ENCODE results near the gene FMN1.

Gene FMN1

DNA sequence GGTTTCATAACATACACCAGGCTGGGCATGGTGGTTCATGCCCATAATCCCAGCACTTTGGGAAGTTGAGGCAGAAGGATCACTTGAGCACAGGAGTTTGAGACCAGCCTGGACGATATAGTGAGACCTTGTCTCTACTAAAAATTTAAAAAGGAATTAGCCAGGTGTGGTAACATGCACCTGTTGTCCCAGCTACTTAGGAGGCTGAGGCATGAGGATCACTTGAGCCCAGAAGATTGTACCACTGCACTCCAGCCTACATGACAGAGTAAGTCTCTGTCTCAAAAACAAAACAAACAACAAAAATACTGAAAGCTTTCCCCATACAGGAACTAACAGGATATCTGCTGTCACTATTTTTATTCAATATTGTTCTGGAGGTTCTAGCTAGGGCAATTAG, 455.8 kb downstream of the FMN1 start:
- DNase-seq = peak; percentile 45

DNA sequence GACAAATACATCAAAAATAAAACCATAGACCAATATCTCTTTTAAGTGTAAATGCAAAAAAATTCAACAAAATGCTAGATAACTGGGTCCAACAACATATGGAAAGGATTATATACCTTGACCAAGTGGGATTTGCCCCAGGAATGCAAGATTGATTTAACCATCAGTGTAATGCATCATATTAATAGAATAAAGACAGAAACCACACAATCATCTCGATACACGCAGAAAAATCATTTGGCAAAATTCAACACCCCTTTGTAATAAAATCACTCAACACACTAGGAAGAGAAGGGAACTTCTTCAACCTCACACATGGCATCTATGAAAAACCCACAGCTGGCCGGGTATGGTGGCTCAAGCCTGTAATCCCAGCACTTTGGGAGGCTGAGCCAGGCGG, 457.2 kb downstream of the FMN1 start:
- DNase-seq = peak; percentile 59

DNA sequence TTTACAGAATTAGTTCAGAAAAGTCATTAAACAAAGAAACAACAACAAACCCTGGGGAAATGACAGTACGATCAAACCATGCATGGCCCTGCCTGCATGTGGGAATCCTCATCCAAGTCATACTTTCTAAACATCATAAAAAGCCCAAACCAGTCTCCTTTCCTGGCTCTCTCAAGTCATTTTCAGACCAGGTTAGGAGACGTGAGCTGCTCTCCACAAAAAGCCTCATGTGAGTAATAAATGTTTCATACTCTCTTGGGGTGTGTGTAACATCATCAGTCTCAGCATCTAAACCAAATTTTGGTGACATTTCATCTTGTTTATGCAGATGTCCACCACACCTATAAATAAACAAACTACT, 457.8 kb downstream of the FMN1 start:
- peak; percentile 54 for DNase-seq

DNA sequence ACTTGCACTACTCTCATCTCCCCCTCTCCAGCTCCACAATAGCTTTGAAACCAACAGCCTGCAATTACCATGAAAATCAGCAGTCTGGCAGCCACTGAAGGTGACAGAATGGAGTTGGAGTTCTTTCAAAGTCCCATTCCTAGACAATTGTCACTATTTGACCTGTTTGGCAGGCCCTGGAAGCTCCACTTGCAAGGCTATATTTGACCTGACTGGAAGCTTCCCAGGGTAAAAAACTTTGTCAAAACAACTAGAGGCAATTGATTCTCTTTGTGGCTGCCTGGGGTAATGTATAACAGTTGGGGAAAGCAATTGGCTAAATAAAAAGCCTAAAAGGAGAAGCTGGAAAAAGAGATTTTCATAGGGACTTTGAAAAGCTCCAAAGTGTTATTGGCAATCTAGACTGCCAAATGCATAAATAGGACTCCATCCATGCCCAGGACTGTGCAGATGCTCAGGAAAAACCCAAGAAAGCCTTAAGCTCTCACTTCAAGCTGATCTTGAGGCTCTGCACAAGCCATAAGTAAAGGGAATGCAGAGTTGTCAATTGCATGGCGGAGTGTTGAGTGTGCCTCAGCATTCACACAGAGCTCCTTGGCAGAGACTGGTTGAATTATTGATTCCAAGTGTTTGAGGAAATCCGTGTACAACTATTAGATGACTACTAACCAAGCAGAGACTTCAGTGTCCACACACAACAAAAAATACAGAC, 458.4 kb downstream of the FMN1 start:
- peak; percentile 33 for DNase-seq

DNA sequence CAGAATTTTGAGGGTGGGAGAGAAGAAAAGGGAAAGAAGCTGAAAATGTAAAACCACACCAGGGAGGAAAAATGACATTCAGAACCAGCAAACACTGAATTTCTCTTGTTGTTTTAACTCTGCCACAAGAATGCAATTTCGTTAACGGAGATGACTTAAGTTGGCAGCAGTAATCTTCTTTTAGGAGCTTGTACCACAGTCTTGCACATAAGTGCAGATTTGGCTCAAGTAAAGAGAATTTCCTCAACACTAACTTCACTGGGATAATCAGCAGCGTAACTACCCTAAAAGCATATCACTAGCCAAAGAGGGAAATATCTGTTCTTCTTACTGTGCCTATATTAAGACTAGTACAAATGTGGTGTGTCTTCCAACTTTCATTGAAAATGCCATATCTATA, 461.2 kb downstream of the FMN1 start:
- no peak for DNase-seq

DNA sequence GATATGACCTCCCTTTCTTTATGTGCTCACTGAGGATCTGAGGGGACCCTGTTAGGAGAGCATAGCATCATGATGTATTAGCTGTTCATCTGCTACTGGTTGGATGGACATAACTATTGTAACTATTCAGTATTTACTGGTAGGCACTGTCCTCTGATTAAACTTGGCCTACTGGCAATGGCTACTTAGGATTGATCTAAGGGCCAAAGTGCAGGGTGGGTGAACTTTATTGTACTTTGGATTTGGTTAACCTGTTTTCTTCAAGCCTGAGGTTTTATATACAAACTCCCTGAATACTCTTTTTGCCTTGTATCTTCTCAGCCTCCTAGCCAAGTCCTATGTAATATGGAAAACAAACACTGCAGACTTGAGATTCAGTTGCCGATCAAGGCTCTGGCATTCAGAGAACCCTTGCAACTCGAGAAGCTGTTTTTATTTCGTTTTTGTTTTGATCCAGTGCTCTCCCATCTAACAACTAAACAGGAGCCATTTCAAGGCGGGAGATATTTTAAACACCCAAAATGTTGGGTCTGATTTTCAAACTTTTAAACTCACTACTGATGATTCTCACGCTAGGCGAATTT, 461.8 kb downstream of the FMN1 start:
- no peak for DNase-seq

DNA sequence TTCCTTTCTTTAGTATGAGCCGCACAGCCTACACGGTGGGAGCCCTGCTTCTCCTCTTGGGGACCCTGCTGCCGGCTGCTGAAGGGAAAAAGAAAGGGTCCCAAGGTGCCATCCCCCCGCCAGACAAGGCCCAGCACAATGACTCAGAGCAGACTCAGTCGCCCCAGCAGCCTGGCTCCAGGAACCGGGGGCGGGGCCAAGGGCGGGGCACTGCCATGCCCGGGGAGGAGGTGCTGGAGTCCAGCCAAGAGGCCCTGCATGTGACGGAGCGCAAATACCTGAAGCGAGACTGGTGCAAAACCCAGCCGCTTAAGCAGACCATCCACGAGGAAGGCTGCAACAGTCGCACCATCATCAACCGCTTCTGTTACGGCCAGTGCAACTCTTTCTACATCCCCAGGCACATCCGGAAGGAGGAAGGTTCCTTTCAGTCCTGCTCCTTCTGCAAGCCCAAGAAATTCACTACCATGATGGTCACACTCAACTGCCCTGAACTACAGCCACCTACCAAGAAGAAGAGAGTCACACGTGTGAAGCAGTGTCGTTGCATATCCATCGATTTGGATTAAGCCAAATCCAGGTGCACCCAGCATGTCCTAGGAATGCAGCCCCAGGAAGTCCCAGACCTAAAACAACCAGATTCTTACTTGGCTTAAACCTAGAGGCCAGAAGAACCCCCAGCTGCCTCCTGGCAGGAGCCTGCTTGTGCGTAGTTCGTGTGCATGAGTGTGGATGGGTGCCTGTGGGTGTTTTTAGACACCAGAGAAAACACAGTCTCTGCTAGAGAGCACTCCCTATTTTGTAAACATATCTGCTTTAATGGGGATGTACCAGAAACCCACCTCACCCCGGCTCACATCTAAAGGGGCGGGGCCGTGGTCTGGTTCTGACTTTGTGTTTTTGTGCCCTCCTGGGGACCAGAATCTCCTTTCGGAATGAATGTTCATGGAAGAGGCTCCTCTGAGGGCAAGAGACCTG, 463.5 kb downstream of the FMN1 start:
- DNase-seq = peak; percentile 58

DNA sequence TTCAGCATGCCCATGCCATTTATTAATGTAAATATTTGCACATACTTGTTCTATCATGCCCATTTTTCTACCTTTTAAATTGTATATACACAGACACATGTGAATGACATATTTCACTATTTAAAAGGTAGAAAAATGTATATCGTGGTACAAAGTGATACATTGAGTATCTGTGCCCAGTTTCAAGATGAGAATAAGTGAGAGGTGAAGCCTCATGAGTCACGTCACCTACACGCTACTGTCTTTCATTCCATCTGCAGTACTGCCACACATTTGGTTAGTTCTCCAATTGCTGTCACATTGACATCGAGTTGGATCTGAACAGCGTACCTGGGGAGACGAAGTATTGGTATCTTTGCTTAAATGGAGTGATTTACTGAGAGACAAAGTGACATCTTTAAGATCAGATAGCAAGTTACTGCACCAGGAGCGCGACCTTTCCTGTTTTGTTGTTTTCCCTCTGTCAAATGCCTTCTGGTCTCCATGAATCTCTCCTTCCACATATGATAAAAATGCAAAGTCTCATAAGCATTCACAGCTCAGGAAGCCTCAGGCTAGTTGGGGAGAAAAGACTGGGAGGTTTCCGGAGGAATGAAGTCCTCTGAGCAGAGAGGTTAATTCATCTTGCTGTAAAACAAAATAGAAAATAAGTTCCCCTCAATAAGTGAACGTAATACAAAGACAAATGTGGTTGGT, 464.7 kb downstream of the FMN1 start:
- no peak for DNase-seq

DNA sequence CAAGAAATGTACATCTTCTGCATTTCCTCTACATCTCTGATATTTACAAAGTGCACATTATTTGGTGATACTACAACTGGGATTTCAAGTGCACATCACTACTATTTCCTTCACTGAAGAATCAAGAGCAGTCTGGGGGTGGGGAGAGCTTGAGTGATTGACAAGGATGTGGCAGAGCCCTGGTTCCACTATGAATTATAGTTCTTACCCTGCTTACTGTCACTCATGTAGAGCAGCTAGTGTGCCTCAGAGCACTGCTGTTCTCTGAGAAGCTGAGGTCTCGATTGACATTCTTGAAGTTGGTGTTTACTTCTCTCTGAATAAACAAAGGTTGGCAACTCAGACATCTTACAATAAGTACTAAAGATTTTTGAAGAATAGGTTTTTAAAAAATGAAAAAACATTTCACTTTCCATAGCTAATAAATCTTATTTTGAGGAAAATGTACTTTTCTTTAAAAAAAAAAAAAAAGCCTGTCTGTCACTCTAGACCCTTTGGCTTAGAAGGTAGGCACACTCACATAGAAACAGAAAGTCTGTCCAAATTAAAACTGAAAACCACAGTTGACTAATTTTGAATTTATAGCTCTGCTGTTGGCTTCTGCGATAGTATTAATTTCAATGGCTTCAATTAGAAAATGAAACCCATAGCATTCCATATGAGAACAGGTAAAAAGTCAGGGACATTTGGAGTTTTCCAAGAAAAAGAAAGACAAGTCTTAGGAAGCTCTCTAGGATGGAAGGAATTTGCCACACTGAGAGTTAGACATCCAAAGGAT, 471.2 kb downstream of the FMN1 start:
- no peak for DNase-seq

DNA sequence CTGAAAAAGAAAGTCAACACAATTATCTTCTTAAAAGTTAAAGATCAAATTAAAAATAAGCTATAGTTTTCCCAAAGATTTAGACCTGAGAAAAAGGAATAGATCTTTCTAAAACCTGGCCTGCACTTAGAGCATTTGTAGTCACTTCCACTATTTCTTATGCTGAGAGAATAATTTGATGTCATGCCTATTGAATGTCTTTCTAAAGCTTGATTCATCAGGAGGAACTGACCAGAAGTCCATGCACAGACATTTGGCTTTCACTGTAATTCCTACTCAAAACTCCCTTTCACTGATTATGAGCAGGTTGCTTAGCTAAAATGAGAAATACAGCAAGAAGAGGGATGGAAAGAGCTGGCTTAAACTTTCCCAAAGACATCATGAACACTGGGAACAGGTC, 472.4 kb downstream of the FMN1 start:
- no peak for DNase-seq

DNA sequence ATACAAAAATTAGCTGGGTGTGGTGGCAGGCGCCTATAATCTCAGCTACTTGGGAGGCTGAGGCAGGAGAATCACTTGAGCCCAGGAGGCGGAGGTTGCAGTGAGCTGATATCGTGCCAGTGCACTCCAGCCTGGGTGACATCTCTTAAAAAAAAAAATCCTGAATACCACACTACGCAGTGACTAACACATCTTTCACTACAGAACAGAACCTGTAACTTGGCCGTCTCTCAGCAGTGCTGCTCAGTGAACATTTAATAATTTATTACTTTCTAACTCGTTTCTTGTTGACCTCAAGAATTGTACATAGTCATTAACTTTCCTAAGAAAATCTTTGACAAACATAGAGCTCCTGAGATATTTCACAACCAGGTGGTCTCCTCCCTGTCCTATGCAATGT, 472.9 kb downstream of the FMN1 start:
- DNase-seq = no peak

DNA sequence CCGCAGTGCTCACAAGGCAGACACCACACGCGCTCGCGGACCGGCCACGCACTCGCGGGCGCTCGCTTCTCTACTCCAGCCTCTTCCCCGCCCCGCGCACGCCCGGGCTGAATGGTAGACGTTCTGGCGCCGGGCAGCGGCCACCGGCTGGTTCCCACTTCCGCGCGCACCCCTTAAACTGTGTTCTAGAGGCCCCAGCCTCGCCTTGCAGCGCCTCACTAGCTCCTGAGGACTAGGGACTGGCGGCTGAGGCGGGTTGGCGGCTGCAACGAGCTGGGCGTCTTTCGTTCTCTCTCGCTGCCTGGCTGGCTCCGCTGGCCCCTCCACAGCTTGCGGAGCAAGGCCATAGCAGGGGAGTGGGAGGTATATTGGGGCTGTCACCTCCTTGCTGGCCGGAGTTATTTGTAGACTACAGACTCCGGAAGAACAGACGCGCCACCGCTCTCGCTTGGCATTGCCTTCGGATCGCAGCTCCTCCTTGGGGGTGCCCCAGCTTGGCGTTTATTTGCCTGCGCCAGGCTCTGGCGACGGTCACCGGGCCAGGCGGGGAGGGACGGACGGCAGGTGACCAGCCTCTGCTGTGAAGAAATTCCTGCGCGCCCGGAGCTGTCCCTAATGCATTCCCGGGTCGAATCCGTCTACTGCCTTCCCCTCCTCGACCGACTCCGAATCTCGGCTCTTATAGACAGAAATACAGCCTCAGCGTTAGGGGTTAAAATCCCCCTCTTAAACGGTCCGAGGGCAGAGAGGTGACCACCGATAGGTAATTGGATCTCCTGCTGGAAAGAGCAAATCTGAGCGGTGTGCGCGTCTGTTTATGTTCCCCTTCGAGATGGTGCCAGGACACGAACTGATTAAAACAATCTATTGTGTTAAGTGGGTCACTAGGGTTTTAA, 475.4 kb downstream of the FMN1 start:
- DNase-seq = no peak

DNA sequence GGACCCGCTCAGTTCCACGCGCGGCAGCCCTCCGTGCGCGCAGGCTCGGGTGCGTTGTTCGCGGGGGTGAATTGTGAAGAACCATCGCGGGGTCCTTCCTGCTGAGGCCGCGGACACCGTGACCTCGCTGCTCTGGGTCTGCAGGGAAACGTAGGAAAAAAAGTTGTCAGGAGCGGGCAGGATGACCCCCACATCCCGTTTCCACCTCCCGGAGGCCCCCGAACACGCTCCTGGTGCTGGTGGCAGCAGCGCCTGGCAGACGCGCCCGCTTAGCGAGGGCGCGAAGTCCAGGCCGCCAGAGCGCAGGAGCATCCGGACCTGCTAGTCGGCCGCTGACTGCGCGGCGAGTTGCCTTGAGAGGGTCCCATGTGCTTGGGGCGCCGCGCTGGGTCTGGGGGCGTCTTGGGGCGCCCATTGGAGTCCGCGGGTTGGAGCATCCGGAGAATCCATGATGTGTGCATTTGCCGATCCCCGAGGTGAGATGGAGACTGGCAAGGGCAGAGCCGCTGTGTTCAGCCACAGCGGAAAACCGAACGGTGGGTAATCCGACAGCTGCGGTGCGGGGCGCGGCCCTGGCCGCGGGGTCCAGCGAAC, 476.2 kb downstream of the FMN1 start:
- DNase-seq = no peak

DNA sequence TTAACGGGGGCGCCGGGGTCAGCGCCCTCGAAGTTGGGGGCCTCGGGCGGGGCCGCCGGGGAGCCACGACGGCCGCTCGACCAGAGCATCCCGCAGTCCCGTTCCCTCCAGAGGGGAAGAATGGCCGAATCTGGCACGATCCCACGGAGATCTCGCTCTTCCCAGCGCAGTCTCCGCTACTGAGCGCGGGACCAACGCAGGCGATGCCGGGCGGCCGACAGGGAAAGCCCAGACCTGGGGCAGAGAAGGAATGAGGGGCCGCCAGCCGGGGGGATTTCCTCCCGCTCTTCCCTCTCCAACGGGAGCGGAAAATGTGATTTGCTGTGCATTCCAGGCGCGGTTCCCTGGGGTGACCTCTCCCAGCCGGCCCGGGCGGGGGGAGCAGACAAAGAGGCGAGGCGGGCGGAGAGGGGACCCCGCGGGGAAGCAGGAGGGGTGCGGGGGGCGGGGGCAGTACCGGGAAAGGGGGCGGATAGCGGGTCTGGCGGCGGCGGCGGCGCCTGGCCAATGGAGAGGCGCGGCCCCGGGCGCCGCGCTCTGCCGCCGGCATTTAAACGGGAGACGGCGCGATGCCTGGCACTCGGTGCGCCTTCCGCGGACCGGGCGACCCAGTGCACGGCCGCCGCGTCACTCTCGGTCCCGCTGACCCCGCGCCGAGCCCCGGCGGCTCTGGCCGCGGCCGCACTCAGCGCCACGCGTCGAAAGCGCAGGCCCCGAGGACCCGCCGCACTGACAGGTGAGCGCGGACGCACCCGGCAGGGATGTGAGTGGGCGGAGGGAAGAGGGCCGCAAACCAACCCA, 476.9 kb downstream of the FMN1 start, which contains the start of gene GREM1:
TSS of gene GREM1 (plus strand) at position 579 of the 801 bp plus-strand sequence. CDS start 12,687 bp downstream, outside the sequence.
- peak; percentile 87 for DNase-seq

DNA sequence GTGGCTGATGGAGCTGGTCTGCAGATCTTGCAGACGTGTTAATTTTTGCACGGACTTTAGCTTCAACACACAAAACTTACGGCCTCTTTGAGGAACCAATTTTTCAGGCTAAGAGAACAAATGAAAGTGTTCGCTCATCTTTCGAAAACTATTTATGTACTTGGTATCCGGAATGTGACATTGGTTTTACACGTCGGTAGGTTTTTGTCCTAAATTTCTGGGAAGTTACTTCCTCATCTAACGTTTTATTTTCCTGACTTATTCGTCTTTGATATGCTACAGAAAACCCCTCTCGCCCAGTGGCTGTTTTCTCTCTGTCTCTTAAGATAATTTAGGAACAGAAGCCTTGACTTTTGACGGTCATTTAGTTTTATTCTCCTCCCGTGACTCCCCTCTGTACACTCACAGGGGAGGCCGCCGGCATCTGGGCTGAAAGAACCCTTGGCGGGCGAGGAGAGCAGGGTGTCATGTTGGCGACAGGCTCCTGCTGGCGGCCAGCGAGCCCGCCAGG, 477.5 kb downstream of the FMN1 start:
- no peak for DNase-seq

DNA sequence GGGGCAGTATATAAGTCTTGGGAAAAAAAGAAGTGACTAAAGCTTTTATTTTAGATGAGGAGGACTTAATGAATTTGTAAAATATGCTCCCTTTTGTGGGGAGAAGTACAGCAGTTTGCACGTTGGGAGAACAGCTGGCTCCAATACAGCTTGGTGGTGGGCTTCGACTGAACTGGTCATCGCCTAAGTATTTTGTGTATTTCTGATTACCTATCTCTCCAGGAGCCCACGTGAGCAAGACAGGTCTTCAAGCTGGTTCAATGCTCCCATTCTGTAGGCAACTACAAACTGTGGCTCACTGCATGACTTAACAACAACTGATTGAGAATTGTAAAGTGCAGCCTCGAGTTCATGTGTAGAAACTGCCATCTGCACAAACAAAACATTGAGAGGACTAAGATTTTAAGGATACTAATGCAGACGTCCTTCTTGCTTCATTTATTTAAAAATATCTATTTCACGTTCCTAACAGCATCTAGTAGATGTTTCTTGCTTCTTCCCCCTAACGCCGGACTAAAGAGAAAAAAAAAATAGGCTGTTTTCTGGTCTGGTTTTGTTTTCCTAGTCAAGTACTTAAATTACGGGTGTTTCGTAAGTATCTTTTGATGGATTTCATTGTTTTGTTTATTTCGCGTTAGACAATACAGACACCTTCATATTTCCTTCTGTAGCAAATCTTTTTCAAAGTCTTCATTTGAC, 478.1 kb downstream of the FMN1 start:
- DNase-seq = no peak
